CD14-positive monocyte (primary cell): ENCODE measurements around the gene TP53RK. TPM values are rescaled to one million over a fixed set of nuclear protein-coding genes. Genes with fewer than 3 reads are reported as not detected.
A peak's percentile ranks its signal among the peaks of the same experiment; 100 is the strongest.

Experiments used
- DNase-seq, 3 donors: peaks; one replicate each; pipeline ENCODE4 v3.0.0-alpha.2; 2011 to 2022
- H2AFZ ChIP-seq: 2 replicates; pipeline ENCODE4 v1.6.0; 2012; ENCODE audit warnings: mild to moderate bottlenecking, low read depth, low read length, inconsistent platforms; ENCODE audit not compliant: insufficient read depth, poor library complexity, severe bottlenecking
- H3K27ac ChIP-seq, 2 donors: 1 replicate in 1 of 2; 2 replicates in 1 of 2; pipeline ENCODE4 v1.5.1; 2012 to 2013; ENCODE audit warnings: low read length in 2 of 2, control low read depth in 1 of 2, inconsistent platforms in 1 of 2, low read depth in 1 of 2, mild to moderate bottlenecking in 1 of 2
- H3K27me3 ChIP-seq, 2 donors: one replicate each; pipeline versions ENCODE4 v1.6.0 to v1.6.1; 2011 to 2013; ENCODE audit warnings: low read length in 2 of 2; ENCODE audit not compliant: control insufficient read depth in 2 of 2, insufficient read depth in 2 of 2
- H3K36me3 ChIP-seq, 2 donors: replicated peaks in 1 of 2; 1 replicate in 1 of 2; 2 replicates in 1 of 2; pipeline versions ENCODE4 v1.5.1 to v1.6.1; 2012 to 2013; ENCODE audit warnings: low read length in 2 of 2, control low read depth in 1 of 2, inconsistent platforms in 1 of 2, mild to moderate bottlenecking in 1 of 2; ENCODE audit not compliant: insufficient read depth in 2 of 2, control insufficient read depth in 1 of 2
- H3K4me1 ChIP-seq, 2 donors: 1 replicate in 1 of 2; 2 replicates in 1 of 2; pipeline versions ENCODE4 v1.5.1 to v1.6.1; 2012 to 2013; ENCODE audit warnings: low read length in 2 of 2, control low read depth in 1 of 2, inconsistent platforms in 1 of 2, mild to moderate bottlenecking in 1 of 2, moderate library complexity in 1 of 2; ENCODE audit not compliant: insufficient read depth in 2 of 2, control insufficient read depth in 1 of 2
- H3K4me2 ChIP-seq: replicated peaks from 2 replicates; pipeline ENCODE3; 2012; ENCODE audit warnings: low read length, moderate library complexity, mild to moderate bottlenecking; ENCODE audit not compliant: poor library complexity, severe bottlenecking; ENCODE audit errors: extremely low read depth
- H3K4me3 ChIP-seq, 3 experiments: fragments of 200-600 bp in 1 of 3; sonication (generic) in 1 of 3; replicated peaks in 1 of 3; 1 replicate in 2 of 3; 2 replicates in 1 of 3; pipeline ENCODE4 v1.5.1; 2011 to 2013; ENCODE audit warnings: low read length in 3 of 3, mild to moderate bottlenecking in 3 of 3, control low read depth in 2 of 3, low read depth in 2 of 3, inconsistent platforms in 1 of 3, moderate library complexity in 1 of 3
- H3K79me2 ChIP-seq: 2 replicates; pipeline ENCODE4 v1.6.0; 2012; ENCODE audit warnings: mild to moderate bottlenecking, control low read depth, inconsistent platforms, low read length, moderate library complexity; ENCODE audit not compliant: insufficient read depth
- H3K9ac ChIP-seq: 2 replicates; pipeline ENCODE4 v1.6.0; 2017; ENCODE audit warnings: low read length, mild to moderate bottlenecking; ENCODE audit not compliant: insufficient read depth, poor library complexity, severe bottlenecking
- H3K9me3 ChIP-seq, 2 donors: replicated peaks in 1 of 2; 1 replicate in 1 of 2; 2 replicates in 1 of 2; pipeline versions ENCODE4 v1.5.1 to v1.6.1; 2012 to 2013; ENCODE audit warnings: low read length in 2 of 2, control low read depth in 1 of 2; ENCODE audit not compliant: control insufficient read depth in 1 of 2, insufficient read depth in 1 of 2
- H4K20me1 ChIP-seq: 2 replicates; pipeline ENCODE4 v1.6.0; 2012; ENCODE audit warnings: mild to moderate bottlenecking, low read length, control low read depth, moderate library complexity; ENCODE audit not compliant: insufficient read depth
- H3K27ac Mint-ChIP-seq, 7 donors: one replicate each; pipeline ENCODE4 v1.8.0; 2020; ENCODE audit warnings: mild to moderate bottlenecking in 7 of 7, mixed read lengths in 7 of 7, moderate library complexity in 6 of 7, inconsistent platforms in 2 of 7
- H3K27me3 Mint-ChIP-seq, 3 donors: one replicate each; pipeline ENCODE4 v1.8.0; 2021 to 2022; ENCODE audit warnings: low read depth in 3 of 3, mild to moderate bottlenecking in 3 of 3, mixed read lengths in 3 of 3, moderate library complexity in 3 of 3, inconsistent platforms in 1 of 3
- H3K36me3 Mint-ChIP-seq, 2 donors: one replicate each; pipeline ENCODE4 v1.8.0; 2020; ENCODE audit warnings: mixed read lengths in 2 of 2, inconsistent platforms in 1 of 2, mild to moderate bottlenecking in 1 of 2
- H3K4me1 Mint-ChIP-seq: one replicate; pipeline ENCODE4 v1.8.0; 2020; ENCODE audit warnings: mild to moderate bottlenecking, mixed read lengths
- H3K4me3 Mint-ChIP-seq, 2 donors: one replicate each; pipeline ENCODE4 v1.8.0; 2020; ENCODE audit warnings: mild to moderate bottlenecking in 2 of 2, mixed read lengths in 2 of 2, moderate library complexity in 1 of 2
- H3K9me3 Mint-ChIP-seq, 7 donors: one replicate each; pipeline ENCODE4 v1.8.0; 2020 to 2022; ENCODE audit warnings: mixed read lengths in 7 of 7, mild to moderate bottlenecking in 6 of 7, moderate library complexity in 6 of 7, inconsistent platforms in 2 of 7
- WGBS: methylation state at CpG from one replicate; pipeline ENCODE4 v1.1.5; 2013; ENCODE audit warnings: missing lambda C conversion rate; ENCODE audit not compliant: insufficient coverage; 5-methylcytosine and 5-hydroxymethylcytosine counted together
- intact Hi-C, 2 donors: fragments of 100-400 bp; cut with micrococcal nuclease; formaldehyde crosslinking; loops; one replicate each; pipeline versions ENCODE4 v1.15.0 to v1.15.1; 2023
- polyA plus RNA-seq, 3 donors: library from polyadenylated mRNA; depleted of rRNA in 1 of 3; unstranded in 2 of 3; stranded (reverse) in 1 of 3; fragments of 300-500 nt in 2 of 3; fragments of >200 nt in 1 of 3; fragmentation: Illumina TruSeq in 2 of 3; gene quantifications; 1 replicate in 2 of 3; 2 replicates in 1 of 3; pipeline ENCODE4 v1.2.3, GENCODE V29; 2012 to 2021
- TF ChIP-seq, protein P1 (sequence below): fragments of 200-600 bp; IDR thresholded peaks from one replicate; pipeline ENCODE4 v1.8.0; 2022; ENCODE audit warnings: antibody characterized with exemption, mild to moderate bottlenecking

The TP53RK gene
- polyA plus RNA-seq, 3 donors = 1.4 to 10.9 (median 9.5) TPM

DNA sequence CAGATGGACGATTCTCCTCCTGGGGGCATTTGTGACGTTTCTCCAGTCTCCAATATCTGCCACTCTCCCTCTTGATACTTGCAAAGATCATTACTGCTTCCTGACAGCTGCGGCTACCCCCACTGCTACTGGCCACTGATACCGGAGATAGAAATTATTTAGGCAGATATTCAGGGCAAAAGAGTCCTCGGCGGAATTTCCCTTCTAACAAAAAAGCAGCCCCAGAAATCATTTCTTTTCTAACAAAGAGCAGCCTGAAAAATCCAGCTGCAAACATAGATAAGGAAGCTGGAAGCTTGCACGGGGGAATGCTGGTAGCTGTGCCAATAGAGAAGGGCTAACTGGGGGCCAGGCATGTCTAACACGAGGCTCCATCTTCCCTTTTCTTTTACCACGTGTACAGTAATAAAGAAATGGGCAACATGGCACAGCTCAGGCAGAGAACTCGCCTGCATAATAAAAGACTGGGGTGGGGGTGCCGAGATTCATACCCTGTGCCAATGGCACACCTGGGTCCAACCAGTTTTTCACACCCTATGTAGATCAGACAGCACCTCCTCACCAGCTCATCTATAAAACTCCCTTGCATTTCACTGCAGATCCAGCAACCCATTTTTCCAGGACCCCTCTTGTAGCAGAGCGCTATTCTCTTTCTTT is 6.1 kb downstream of the TP53RK start:
- Mint-ChIP-seq H3K4me3 (no peak overlapping the region), H3K9me3 (no peaks in the 10 kb centered on the region), H3K27me3 (peaks cover 1 to 2% (median 2%) of the 10 kb centered on the region in 3 donors), H3K4me1 (peaks cover 44% of the 10 kb centered on the region), H3K36me3 (peaks cover 31 to 35% of the 10 kb centered on the region in 2 donors), H3K27ac (peak overlapping the region in 1 of 7 donors; percentile 18)
- WGBS = 67% methylated on average over 4 of the region's 12 CpGs
- TF ChIP-seq, protein P1, sequence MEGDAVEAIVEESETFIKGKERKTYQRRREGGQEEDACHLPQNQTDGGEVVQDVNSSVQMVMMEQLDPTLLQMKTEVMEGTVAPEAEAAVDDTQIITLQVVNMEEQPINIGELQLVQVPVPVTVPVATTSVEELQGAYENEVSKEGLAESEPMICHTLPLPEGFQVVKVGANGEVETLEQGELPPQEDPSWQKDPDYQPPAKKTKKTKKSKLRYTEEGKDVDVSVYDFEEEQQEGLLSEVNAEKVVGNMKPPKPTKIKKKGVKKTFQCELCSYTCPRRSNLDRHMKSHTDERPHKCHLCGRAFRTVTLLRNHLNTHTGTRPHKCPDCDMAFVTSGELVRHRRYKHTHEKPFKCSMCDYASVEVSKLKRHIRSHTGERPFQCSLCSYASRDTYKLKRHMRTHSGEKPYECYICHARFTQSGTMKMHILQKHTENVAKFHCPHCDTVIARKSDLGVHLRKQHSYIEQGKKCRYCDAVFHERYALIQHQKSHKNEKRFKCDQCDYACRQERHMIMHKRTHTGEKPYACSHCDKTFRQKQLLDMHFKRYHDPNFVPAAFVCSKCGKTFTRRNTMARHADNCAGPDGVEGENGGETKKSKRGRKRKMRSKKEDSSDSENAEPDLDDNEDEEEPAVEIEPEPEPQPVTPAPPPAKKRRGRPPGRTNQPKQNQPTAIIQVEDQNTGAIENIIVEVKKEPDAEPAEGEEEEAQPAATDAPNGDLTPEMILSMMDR = no peak
- H3K36me3 ChIP-seq = peaks cover 14 to 29% of the 10 kb centered on the region in 2 donors
- H3K27ac ChIP-seq = no peak overlapping the region
- peaks cover 6 to 9% of the 10 kb centered on the region in 2 donors for H3K4me1 ChIP-seq
- no peaks in the 10 kb centered on the region for H3K27me3 ChIP-seq
- H3K9me3 ChIP-seq = no peaks in the 10 kb centered on the region
- H3K4me2 ChIP-seq = no peak overlapping the region
- H2AFZ ChIP-seq = no peak overlapping the region
- intact Hi-C loops = loop anchor here (10.0 kb wide), 2 partner anchors 128 to 548 kb away; partner anchors contain the start of gene OCSTAMP (in 1 of the 2)
- H3K9ac ChIP-seq = no peak overlapping the region
- peaks cover 41% of the 10 kb centered on the region for H3K79me2 ChIP-seq
- no peak overlapping the region for H3K4me3 ChIP-seq
- DNase-seq = no peak
- H4K20me1 ChIP-seq = peaks cover 73% of the 10 kb centered on the region

DNA sequence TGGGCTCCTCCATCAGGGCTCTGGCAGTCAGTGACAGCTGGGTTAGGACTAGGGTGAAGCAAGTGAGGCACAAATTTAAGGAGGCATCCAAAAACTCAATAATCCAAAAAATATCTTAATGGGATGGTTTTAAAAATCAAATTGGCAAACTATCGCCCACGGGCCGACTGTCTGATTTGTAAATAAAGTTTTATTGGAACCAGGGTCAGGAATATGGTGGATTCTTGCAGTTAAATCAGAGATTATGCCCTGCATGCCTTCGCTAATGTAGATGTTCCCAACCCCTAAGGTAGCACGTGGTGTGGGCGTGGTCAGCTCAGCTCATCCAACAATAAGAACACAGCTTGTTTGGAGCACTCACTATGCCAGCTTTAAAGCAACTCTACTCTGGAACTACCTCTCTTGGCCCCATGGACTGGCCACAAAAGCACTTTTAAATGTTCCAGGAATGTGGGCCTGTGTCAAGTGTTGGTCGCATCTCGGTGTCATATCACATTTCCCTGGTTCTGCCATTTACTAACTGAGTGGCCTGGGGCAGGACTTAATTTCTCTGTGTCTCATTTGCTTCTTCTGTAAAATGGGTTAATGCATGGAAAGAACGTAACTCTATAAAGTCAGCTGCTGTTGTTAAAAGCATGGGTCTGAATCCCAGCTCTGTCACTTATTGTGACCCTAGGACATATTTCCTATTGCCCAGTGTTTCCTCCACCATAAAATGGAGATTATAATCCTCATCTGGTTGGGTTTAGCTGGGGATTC is 7.0 kb downstream of the TP53RK start:
- peaks cover 64% of the 10 kb centered on the region for H4K20me1 ChIP-seq
- peaks cover 32% of the 10 kb centered on the region for H3K79me2 ChIP-seq
- H3K4me3 ChIP-seq = no peak overlapping the region
- Mint-ChIP-seq H3K9me3 (no peaks in the 10 kb centered on the region), H3K36me3 (peaks cover 31 to 35% of the 10 kb centered on the region in 2 donors), H3K27me3 (peaks cover 1 to 4% (median 2%) of the 10 kb centered on the region in 3 donors), H3K27ac (no peak overlapping the region), H3K4me1 (peaks cover 35% of the 10 kb centered on the region), H3K4me3 (no peak overlapping the region)
- no peaks in the 10 kb centered on the region for H3K27me3 ChIP-seq
- no peak overlapping the region for H3K27ac ChIP-seq
- no peak overlapping the region for H2AFZ ChIP-seq
- H3K4me1 ChIP-seq = no peaks in the 10 kb centered on the region
- no peak for DNase-seq
- intact Hi-C loops = loop anchor here (10.0 kb wide), 2 partner anchors 127 to 547 kb away; partner anchors contain the start of gene OCSTAMP (in 1 of the 2)
- H3K4me2 ChIP-seq = no peak overlapping the region
- WGBS = 98% methylated on average over 7 of the region's 9 CpGs
- peaks cover 14 to 29% of the 10 kb centered on the region in 2 donors for H3K36me3 ChIP-seq
- TF ChIP-seq, protein P1 = no peak
- H3K9ac ChIP-seq = no peak overlapping the region
- H3K9me3 ChIP-seq = no peaks in the 10 kb centered on the region
